GM12874 (cell line): ENCODE measurements around the gene LAMA2.

Experiments used
- CTCF ChIP-seq: IDR thresholded peaks from 2 replicates; pipeline ENCODE4 v1.5.1; 2011; ENCODE audit warnings: low read depth, mild to moderate bottlenecking, control low read depth, low read length, moderate library complexity; ENCODE audit not compliant: insufficient read depth

LAMA2 gene

GRCh38 chr6:129351807-129352206 is 468.9 kb downstream of the LAMA2 start:
- TF ChIP-seq CTCF, result no peak

- no peak for TF ChIP-seq CTCF
These were observed 470.1 kb downstream of the LAMA2 start for GRCh38 chr6:129353067-129353466.

GRCh38 chr6:129356129-129356528 is 473.2 kb downstream of the LAMA2 start:
- no peak for TF ChIP-seq CTCF

- TF ChIP-seq CTCF, result no peak
These were observed 477.1 kb downstream of the LAMA2 start for GRCh38 chr6:129359811-129360681.

- no peak for TF ChIP-seq CTCF
These were observed 477.7 kb downstream of the LAMA2 start for GRCh38 chr6:129360682-129360955.

- TF ChIP-seq CTCF, result no peak
These were observed 481.1 kb downstream of the LAMA2 start for GRCh38 chr6:129364037-129364436.

- TF ChIP-seq CTCF, result no peak
These were observed 481.8 kb downstream of the LAMA2 start for GRCh38 chr6:129364767-129365166.

GRCh38 chr6:129368076-129368475 is 485.1 kb downstream of the LAMA2 start:
- TF ChIP-seq CTCF, result no peak
